Duodenal mucosa (tissue), 2 donors: ENCODE results near the gene PER2.

Source experiments
- H3K27ac ChIP-seq: one replicate; pipeline ENCODE4 v1.7.0; 2013; ENCODE audit warnings: low read depth, low read length
- H3K27me3 ChIP-seq, 2 donors: one replicate each; pipeline ENCODE4 v1.7.0; 2013; ENCODE audit warnings: low read length in 2 of 2, control low read depth in 1 of 2; ENCODE audit not compliant: insufficient read depth in 2 of 2, control insufficient read depth in 1 of 2
- H3K36me3 ChIP-seq, 2 donors: one replicate each; pipeline ENCODE4 v1.7.0; 2013; ENCODE audit warnings: low read length in 2 of 2, control low read depth in 1 of 2; ENCODE audit not compliant: insufficient read depth in 2 of 2, control insufficient read depth in 1 of 2
- H3K4me1 ChIP-seq, 2 donors: one replicate each; pipeline ENCODE4 v1.7.0; 2013; ENCODE audit warnings: low read length in 2 of 2, control low read depth in 1 of 2; ENCODE audit not compliant: insufficient read depth in 2 of 2, control insufficient read depth in 1 of 2
- H3K4me3 ChIP-seq, 2 donors: one replicate each; pipeline ENCODE4 v1.7.0; 2013; ENCODE audit warnings: low read length in 2 of 2, low read depth in 1 of 2
- H3K9ac ChIP-seq, 2 donors: one replicate each; pipeline ENCODE4 v1.7.0; 2013; ENCODE audit warnings: low read length in 2 of 2, low read depth in 1 of 2
- H3K9me3 ChIP-seq, 2 donors: one replicate each; pipeline ENCODE4 v1.7.0; 2013; ENCODE audit warnings: low read length in 2 of 2, control low read depth in 1 of 2; ENCODE audit not compliant: control insufficient read depth in 1 of 2

Gene PER2

DNA sequence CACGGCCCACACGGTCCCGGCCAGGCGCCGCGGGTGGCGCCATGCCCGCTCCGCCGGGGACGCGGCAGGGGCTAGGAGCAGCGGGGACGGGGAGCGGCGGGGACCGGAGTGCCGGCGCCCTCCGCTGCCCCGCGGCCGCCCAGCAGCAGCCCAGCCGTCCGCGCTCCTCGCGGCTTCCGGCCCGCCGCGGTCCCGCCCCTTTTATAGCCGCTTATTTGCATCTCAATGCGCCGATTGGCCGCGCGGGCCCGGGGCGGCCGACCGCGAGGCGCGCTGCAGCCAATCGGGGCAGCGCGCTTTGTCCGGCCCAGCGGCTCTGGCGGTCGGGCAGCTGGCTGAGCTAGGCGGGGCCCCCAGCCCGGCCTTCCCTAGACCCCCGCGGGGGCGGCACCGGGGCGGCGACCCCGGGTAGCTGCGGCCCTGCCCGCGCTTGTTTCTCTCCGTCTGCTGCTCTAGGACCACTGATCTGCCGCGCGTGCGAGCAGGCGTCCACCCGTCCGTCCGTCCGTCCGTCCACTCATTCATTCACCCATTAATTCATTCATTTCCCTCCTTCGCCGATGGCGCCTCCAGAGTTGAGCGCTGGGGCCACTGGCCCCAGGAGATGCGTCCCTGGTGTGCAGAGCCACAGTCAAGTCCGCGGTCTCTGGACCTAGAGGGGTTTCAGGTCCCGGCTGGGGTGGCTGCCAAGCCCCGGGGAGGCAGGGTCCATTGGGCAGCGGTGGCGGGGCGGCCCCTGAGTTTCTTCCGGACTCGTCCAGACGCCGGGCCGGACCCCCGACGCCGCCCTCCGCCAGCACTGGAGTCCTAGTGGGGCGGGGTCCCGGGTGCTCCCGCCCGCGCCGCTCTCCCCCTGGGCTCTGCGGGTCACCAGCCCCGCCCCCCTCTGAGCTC, 48.3 kb downstream of the PER2 start, which contains the start of gene HES6:
Gene HES6, minus strand, starts transcription at position 176 of the 894 bp plus-strand sequence. Its CDS starts 133 bp downstream, at position 43.
- no peaks in the 10 kb centered on the region for H3K27me3 ChIP-seq
- H3K9ac ChIP-seq: peak within 1 kb of the TSS in 1 of 2 donors; percentile 32
- H3K4me1 ChIP-seq: peaks cover 14 to 23% of the 10 kb centered on the region in 2 donors
- H3K9me3 ChIP-seq: no peaks in the 10 kb centered on the region
- peaks cover 1% of the 10 kb centered on the region in 2 donors for H3K36me3 ChIP-seq
- H3K4me3 ChIP-seq: peak within 1 kb of the TSS; percentile 62 to 67
- H3K27ac ChIP-seq: no peak within 1 kb of the TSS

DNA sequence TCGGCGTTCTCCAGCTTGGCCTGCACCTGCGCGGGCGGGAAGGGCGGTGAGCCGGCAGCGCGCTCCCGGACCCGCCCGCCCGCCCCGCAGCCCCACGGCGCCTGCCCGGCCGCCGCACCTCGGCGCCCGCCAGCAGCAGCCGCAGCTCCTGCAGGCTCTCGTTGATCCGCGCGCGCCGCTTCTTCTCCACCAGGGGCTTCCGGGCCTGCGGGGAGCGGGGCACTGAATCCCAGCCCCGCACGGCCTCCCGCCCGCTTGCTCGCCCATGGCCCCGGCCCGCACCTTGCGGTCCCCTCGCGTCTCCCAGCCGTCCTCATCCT, 48.9 kb downstream of the PER2 start:
- no peaks in the 10 kb centered on the region for H3K36me3 ChIP-seq
- peak overlapping the region; percentile 44 to 65 for H3K4me3 ChIP-seq
- peaks cover 14 to 23% of the 10 kb centered on the region in 2 donors for H3K4me1 ChIP-seq
- no peaks in the 10 kb centered on the region for H3K27me3 ChIP-seq
- H3K27ac ChIP-seq: no peak overlapping the region
- peak overlapping the region in 1 of 2 donors; percentile 32 for H3K9ac ChIP-seq
- no peaks in the 10 kb centered on the region for H3K9me3 ChIP-seq

DNA sequence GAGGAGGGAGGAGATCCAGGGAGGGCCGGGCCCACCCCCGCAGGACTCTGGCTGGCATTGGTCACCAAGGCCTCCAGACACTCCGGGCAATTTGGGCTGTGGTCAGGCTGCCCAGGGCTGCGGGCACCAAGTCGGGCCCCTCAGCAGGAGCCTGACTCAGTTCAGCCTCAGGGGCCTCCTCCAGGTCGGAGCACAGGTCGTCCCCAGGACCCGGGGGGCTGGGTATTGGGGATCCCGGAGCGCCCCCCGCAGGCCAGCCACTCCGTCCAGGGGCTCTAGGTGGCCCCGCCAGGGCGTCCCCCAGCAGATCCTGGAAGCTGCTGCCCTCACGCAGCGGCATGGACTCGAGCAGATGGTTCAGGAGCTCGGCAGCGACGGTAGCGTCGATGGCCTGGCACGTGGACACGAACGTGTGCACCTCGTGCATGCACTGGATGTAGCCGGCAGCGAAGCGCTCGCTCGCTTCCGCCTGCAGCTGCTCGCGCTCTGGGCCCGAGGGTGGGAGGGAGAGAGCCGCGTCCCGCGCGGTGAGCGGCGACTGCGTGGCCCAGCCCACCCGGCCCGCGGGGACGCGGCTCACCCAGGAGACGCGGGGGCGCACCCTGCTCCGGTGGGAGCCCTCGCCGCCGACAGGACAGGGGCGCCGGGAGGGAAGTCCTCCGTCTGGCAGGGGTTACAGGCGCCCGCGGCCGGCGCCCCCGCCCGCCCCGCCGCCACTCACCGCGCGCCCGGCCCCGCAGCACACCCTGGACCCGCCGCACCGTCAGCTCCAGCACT, 49.5 kb downstream of the PER2 start:
- Histone ChIP-seq H3K36me3 (no peaks in the 10 kb centered on the region), H3K9ac (no peak overlapping the region), H3K4me1 (peaks cover 14 to 23% of the 10 kb centered on the region in 2 donors), H3K9me3 (no peaks in the 10 kb centered on the region), H3K27me3 (no peaks in the 10 kb centered on the region), H3K4me3 (peak overlapping the region in 1 of 2 donors; percentile 28), H3K27ac (no peak overlapping the region)

DNA sequence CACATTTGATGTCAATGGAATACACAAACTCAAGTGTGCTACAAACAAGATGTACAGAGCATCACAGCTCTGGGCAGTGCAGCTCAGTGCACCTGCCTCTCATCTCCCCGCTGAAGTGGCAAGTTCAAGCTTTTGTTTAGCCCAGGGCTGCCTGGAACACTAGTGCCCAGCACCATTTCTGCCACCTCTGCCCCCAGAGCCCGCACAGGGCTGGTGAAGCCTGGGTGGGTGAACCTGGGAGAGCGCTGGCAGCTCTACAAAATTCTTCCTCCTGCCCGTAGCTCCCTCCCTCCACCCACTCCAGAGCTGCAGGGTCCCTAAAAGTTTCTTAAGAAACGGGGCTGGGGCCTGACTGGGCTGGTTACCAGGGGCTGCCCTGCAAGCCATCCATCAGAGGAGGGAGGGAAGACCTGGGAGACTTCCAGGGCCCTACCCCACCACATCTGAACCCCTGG, 50.1 kb downstream of the PER2 start:
- H3K9ac ChIP-seq: no peak overlapping the region
- H3K36me3 ChIP-seq: no peaks in the 10 kb centered on the region
- no peak overlapping the region for H3K27ac ChIP-seq
- no peak overlapping the region for H3K4me3 ChIP-seq
- H3K4me1 ChIP-seq: peaks cover 11 to 20% of the 10 kb centered on the region in 2 donors
- H3K9me3 ChIP-seq: no peaks in the 10 kb centered on the region
- no peaks in the 10 kb centered on the region for H3K27me3 ChIP-seq

DNA sequence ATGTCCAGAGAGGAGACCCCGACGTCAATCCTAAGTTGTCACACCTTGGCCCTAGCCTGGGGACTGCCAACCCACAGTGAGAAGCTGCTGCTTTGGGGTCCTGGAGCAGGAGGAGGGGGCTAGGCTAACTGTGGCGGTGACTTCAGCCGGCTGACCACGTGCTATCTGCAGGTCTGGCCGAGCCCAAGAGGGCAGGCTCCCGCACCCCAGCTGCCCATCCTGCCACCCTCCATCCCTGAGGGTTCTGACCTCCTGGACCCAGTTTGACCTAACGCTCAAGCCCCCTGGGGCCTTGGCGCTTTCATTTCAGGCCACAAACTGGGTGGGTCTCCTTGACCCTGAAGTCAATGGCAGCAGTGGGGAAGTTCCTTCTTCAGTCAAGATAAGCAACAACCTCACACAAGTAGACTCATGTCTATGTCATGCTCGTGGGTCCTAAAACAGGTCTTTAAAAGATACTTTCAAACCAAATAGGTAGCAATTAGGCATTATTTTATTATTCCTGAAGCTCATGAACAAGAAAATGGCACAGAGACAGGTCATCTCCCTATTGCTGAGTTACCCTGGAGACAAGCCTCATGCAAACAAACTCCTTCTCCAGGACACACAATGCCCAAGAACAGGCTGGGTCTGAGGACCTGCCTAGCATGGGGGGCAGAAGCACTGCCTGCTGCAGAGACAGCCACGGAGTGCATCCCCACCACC, 50.8 kb downstream of the PER2 start:
- Histone ChIP-seq H3K27ac (no peak overlapping the region), H3K4me3 (no peak overlapping the region), H3K27me3 (no peaks in the 10 kb centered on the region), H3K9me3 (no peaks in the 10 kb centered on the region), H3K36me3 (no peaks in the 10 kb centered on the region), H3K4me1 (peaks cover 4 to 12% of the 10 kb centered on the region in 2 donors), H3K9ac (no peak overlapping the region)

DNA sequence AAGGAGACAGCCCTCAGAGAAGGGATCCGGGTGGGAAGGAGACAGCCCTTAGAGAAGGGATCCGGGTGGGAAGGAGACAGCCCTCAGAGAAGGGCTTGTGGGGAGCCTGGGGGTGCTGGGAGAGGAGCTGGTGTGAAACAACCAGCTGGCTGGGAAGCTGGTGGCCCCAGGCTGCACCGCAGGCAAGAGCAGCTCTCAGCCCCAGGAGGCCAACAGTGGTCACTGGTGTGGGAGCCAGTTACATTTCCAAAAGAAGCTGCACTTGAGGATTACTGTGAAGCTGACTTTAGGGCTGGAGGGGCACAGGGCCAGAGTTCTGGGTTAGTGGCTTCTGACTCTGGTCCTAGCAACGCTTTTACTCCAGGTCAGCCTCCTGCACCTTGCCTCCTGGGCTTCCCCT, 51.8 kb downstream of the PER2 start:
- Histone ChIP-seq H3K4me3 (no peak overlapping the region), H3K27ac (no peak overlapping the region), H3K9me3 (no peaks in the 10 kb centered on the region), H3K9ac (no peak overlapping the region), H3K36me3 (no peaks in the 10 kb centered on the region), H3K27me3 (no peaks in the 10 kb centered on the region), H3K4me1 (peaks cover 0 to 7% of the 10 kb centered on the region in 2 donors)

DNA sequence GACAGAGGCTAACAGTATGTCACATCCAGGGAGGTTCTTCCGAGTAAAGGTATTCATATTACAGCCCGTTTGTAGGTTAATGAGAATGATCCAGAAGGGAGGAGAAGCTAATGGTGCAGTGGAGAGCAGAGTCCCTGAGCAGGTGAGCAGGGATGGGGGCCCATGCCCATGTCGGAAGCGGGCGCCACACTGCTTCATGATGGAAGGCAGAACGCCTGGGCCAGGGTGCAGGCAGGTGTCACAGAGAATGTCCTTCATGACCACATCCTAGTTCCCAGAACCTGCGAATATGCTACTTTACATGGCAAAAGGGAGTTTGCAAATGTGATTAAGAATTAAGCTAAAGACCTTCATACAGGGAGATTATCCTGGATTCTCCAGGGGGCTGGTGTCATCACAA, 52.6 kb downstream of the PER2 start:
- no peaks in the 10 kb centered on the region for H3K9me3 ChIP-seq

DNA sequence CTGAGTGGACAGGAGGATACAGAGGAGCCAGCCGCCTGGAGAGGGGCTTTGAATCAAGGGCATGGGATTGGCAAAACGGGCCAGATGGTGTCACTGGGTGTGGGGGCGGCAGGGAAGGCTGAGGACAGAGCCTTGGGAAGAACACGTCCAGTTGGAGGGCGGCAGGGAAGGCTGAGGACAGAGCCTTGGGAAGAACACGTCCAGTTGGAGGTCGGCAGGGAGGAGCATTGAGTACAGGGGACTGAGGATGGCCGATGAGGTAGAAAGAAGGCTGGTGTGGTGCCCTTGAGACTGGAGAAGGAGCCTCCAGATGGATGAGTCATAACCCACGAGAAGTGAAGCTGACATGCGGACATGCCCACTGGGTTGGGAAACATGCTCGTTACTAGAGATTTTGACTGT, 53.1 kb downstream of the PER2 start:
- H3K4me1 ChIP-seq: peaks cover 0 to 6% of the 10 kb centered on the region in 2 donors
- H3K27ac ChIP-seq: no peak overlapping the region
- H3K27me3 ChIP-seq: peaks cover 0 to 6% of the 10 kb centered on the region in 2 donors
- H3K9me3 ChIP-seq: no peaks in the 10 kb centered on the region
- no peak overlapping the region for H3K9ac ChIP-seq
- H3K4me3 ChIP-seq: no peak overlapping the region
- no peaks in the 10 kb centered on the region for H3K36me3 ChIP-seq

More for the DNA sequence above, 52.6 kb downstream of the PER2 start:
- H3K27me3 ChIP-seq: peaks cover 0 to under 1% of the 10 kb centered on the region in 2 donors
- H3K9ac ChIP-seq: no peak overlapping the region
- no peak overlapping the region for H3K27ac ChIP-seq
- H3K36me3 ChIP-seq: no peaks in the 10 kb centered on the region
- peaks cover 0 to 7% of the 10 kb centered on the region in 2 donors for H3K4me1 ChIP-seq
- H3K4me3 ChIP-seq: no peak overlapping the region

DNA sequence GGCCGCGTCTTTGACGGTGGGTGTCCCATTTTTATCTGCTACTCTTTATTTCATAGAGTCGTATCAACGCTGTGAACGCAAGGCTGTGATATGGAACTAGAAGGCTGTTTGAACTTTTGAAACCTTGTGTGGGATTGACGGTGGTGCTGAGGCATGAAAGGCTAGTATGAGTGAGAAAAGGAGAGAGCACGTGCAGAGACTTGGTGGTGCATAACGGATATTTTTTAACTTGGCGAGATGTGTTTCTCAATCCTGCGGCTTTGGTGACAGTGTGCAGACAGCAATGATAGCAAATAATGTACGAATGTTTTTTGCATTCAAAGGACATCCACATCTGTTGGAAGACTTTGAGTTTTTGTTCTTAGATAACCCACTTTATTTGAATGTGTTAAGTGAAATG, 54.8 kb downstream of the PER2 start:
- peaks cover 0 to 6% of the 10 kb centered on the region in 2 donors for H3K27me3 ChIP-seq
- H3K4me3 ChIP-seq: no peak overlapping the region
- no peaks in the 10 kb centered on the region for H3K4me1 ChIP-seq
- no peak overlapping the region for H3K9ac ChIP-seq
- no peak overlapping the region for H3K27ac ChIP-seq
- no peaks in the 10 kb centered on the region for H3K36me3 ChIP-seq
- no peaks in the 10 kb centered on the region for H3K9me3 ChIP-seq
